Neuronal stem cell (in vitro differentiated cells): ENCODE data around the gene LY6G6C.

Experiments
- DNase-seq: peaks from one replicate; pipeline ENCODE4 v3.0.0-alpha.2; 2013; ENCODE audit warnings: low spot score
- H2AFZ ChIP-seq: one replicate; pipeline ENCODE4 v1.6.1; 2013; ENCODE audit warnings: mild to moderate bottlenecking, low read length, inconsistent platforms
- H2AK5ac ChIP-seq: 2 replicates; pipeline ENCODE4 v1.6.1; 2013; ENCODE audit warnings: low read depth, mild to moderate bottlenecking, inconsistent platforms, low read length, moderate library complexity, mixed read lengths
- H2BK120ac ChIP-seq: 2 replicates; pipeline ENCODE4 v1.6.1; 2013; ENCODE audit warnings: low read depth, mild to moderate bottlenecking, inconsistent platforms, low read length, moderate library complexity, mixed read lengths
- H2BK12ac ChIP-seq: one replicate; pipeline ENCODE4 v1.6.1; 2013; ENCODE audit warnings: low read length, inconsistent platforms
- H2BK15ac ChIP-seq: 2 replicates; pipeline ENCODE4 v1.6.1; 2013; ENCODE audit warnings: mild to moderate bottlenecking, low read length, inconsistent platforms, mixed read lengths
- H2BK5ac ChIP-seq: one replicate; pipeline ENCODE4 v1.6.1; 2013; ENCODE audit warnings: inconsistent platforms, mild to moderate bottlenecking, low read length, moderate library complexity
- H3K14ac ChIP-seq: one replicate; pipeline ENCODE4 v1.6.1; 2013; ENCODE audit warnings: low read length, inconsistent platforms
- H3K18ac ChIP-seq: 2 replicates; pipeline ENCODE4 v1.6.1; 2013; ENCODE audit warnings: low read length, inconsistent platforms
- H3K23ac ChIP-seq: 2 replicates; pipeline ENCODE4 v1.6.1; 2013; ENCODE audit warnings: low read depth, mild to moderate bottlenecking, mixed read lengths, low read length, inconsistent platforms; ENCODE audit not compliant: poor library complexity
- H3K27ac ChIP-seq: replicated peaks from 3 replicates; pipeline ENCODE4 v1.5.1; 2013; ENCODE audit warnings: low read length, inconsistent platforms
- H3K27me3 ChIP-seq, 3 experiments: 2 replicates each; pipeline ENCODE4 v1.6.1; 2013; ENCODE audit warnings: low read length in 3 of 3, mild to moderate bottlenecking in 2 of 3, inconsistent platforms in 1 of 3, low read depth in 1 of 3, mixed read lengths in 1 of 3, moderate library complexity in 1 of 3; ENCODE audit not compliant: control insufficient read depth in 3 of 3, insufficient read depth in 3 of 3
- H3K36me3 ChIP-seq, 2 donors: replicated peaks in 1 of 2; 2 replicates each; pipeline ENCODE4 v1.6.1; 2013; ENCODE audit warnings: low read length in 2 of 2; ENCODE audit not compliant: control insufficient read depth in 2 of 2, insufficient read depth in 2 of 2
- H3K4ac ChIP-seq: 2 replicates; pipeline ENCODE4 v1.6.1; 2013; ENCODE audit warnings: inconsistent platforms, mild to moderate bottlenecking, low read length, moderate library complexity
- H3K4me1 ChIP-seq, 2 donors: 1 replicate in 1 of 2; 2 replicates in 1 of 2; pipeline ENCODE4 v1.6.1; 2013; ENCODE audit warnings: low read length in 2 of 2, low read depth in 1 of 2; ENCODE audit not compliant: control insufficient read depth in 2 of 2, insufficient read depth in 1 of 2
- H3K4me2 ChIP-seq: one replicate; pipeline ENCODE4 v1.6.1; 2013; ENCODE audit warnings: mild to moderate bottlenecking, low read length, inconsistent platforms; ENCODE audit not compliant: insufficient read depth, poor library complexity, severe bottlenecking
- H3K4me3 ChIP-seq, 2 donors: 2 replicates each; pipeline ENCODE4 v1.5.1; 2013; ENCODE audit warnings: low read length in 2 of 2, mild to moderate bottlenecking in 2 of 2, inconsistent platforms in 1 of 2, moderate library complexity in 1 of 2
- H3K79me1 ChIP-seq: one replicate; pipeline ENCODE4 v1.6.1; 2013; ENCODE audit warnings: low read depth, mild to moderate bottlenecking, inconsistent platforms, low read length, moderate library complexity
- H3K9ac ChIP-seq: one replicate; pipeline ENCODE4 v1.6.1; 2013; ENCODE audit warnings: mild to moderate bottlenecking, low read depth, low read length, inconsistent platforms; ENCODE audit not compliant: poor library complexity
- H3K9me3 ChIP-seq, 2 donors: replicated peaks in 1 of 2; 2 replicates each; pipeline versions ENCODE3 to v1.6.1; 2013; ENCODE audit warnings: low read length in 2 of 2, mild to moderate bottlenecking in 2 of 2, inconsistent platforms in 1 of 2, low read depth in 1 of 2, mixed read lengths in 1 of 2, moderate library complexity in 1 of 2; ENCODE audit not compliant: control insufficient read depth in 2 of 2, insufficient read depth in 1 of 2
- H4K8ac ChIP-seq: one replicate; pipeline ENCODE4 v1.6.1; 2013; ENCODE audit warnings: low read depth, mild to moderate bottlenecking, inconsistent platforms, low read length, moderate library complexity
- H4K91ac ChIP-seq: one replicate; pipeline ENCODE4 v1.6.1; 2013; ENCODE audit warnings: low read length, low read depth, mild to moderate bottlenecking, inconsistent platforms; ENCODE audit not compliant: poor library complexity
- WGBS, 2 donors: extraction: QIAGEN DNeasy Blood & Tissue Kit; methylation state at CpG; one replicate each; pipeline ENCODE4 v1.1.7; 2013; ENCODE audit warnings: missing lambda C conversion rate in 2 of 2, mixed read lengths in 1 of 2; ENCODE audit not compliant: insufficient read length in 2 of 2, insufficient replicate concordance in 1 of 2; ENCODE audit errors: extremely low coverage in 2 of 2; 5-methylcytosine and 5-hydroxymethylcytosine counted together

Gene LY6G6C

DNA sequence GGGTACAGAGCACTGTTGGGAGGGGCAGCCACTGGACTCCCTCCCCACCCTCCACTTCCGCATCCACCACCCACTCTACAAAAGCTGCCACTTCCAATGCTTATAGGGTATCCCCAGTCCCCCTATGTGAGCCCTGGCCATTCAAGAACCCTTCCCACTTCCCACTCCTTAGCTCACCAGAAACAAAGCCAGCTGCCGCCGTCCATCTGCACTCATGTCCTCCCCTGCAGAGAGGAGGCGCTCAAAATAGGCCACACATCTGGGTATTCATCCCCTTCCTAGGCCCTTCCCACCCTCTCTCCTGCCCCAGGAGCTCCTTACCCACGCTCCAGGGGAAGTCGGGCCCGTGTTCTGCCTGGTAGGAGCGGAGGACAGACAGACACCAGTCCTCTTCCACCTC lies 34.2 kb downstream of the LY6G6C start:
- H2BK15ac ChIP-seq = no peak overlapping the region
- no peaks in the 10 kb centered on the region for H3K79me1 ChIP-seq
- H3K36me3 ChIP-seq = peaks cover 38 to 89% of the 10 kb centered on the region in 2 donors
- H3K27ac ChIP-seq = no peak overlapping the region
- no peak overlapping the region for H3K4me2 ChIP-seq
- H2AK5ac ChIP-seq = no peak overlapping the region
- H2BK120ac ChIP-seq = no peak overlapping the region
- no peak overlapping the region for H3K4ac ChIP-seq
- no peak overlapping the region for H3K23ac ChIP-seq
- no peak for DNase-seq
- no peaks in the 10 kb centered on the region for H3K9me3 ChIP-seq
- no peak overlapping the region for H3K18ac ChIP-seq
- H3K27me3 ChIP-seq = no peaks in the 10 kb centered on the region
- H3K14ac ChIP-seq = no peak overlapping the region
- H3K9ac ChIP-seq = no peak overlapping the region
- no peak overlapping the region for H4K91ac ChIP-seq
- no CpG with 5 or more reads among the region's 8 CpGs for WGBS, 2 donors
- H3K4me3 ChIP-seq = no peak overlapping the region
- H3K4me1 ChIP-seq = peaks cover 3 to 6% of the 10 kb centered on the region in 2 donors
- no peak overlapping the region for H4K8ac ChIP-seq
- no peak overlapping the region for H2BK5ac ChIP-seq
- no peak overlapping the region for H2BK12ac ChIP-seq
- H2AFZ ChIP-seq = no peak overlapping the region

DNA sequence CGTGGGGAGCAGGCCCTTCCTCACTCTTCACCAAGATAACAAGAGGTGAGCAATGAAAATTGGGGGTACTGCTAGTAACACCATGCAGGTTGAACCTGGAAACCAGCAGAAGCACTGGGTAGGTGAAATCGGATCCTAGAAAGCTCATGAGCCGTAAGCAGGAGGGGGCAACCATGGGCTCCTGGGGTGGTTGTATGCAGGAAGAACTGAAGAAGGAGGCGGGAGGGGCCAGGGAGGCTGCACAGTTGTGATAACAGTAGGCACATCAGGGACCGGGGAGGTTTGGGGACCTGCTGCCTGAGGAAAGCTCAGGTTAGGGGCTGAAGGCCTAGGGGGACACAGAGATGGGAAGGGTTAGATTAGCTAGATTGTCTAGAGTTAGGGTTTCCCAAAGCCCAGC lies 35.1 kb downstream of the LY6G6C start:
- no peak for DNase-seq
- Histone ChIP-seq H3K9me3 (no peaks in the 10 kb centered on the region), H3K27me3 (peaks cover 0 to 7% (median 5%) of the 10 kb centered on the region in 3 experiments), H3K18ac (no peak overlapping the region), H3K14ac (no peak overlapping the region), H2AK5ac (no peak overlapping the region), H3K9ac (no peak overlapping the region), H3K36me3 (peaks cover 35 to 85% of the 10 kb centered on the region in 2 donors), H4K8ac (no peak overlapping the region), H3K4me2 (no peak overlapping the region), H3K4me3 (no peak overlapping the region), H2BK15ac (no peak overlapping the region), H4K91ac (no peak overlapping the region), H3K27ac (no peak overlapping the region), H3K23ac (no peak overlapping the region), H2BK120ac (no peak overlapping the region), H2AFZ (no peak overlapping the region), H3K4ac (no peak overlapping the region), H2BK5ac (no peak overlapping the region), H3K4me1 (peaks cover 3 to 8% of the 10 kb centered on the region in 2 donors), H2BK12ac (no peak overlapping the region), H3K79me1 (no peaks in the 10 kb centered on the region)
- WGBS, 2 donors = no CpG with 5 or more reads among the region's 5 CpGs

DNA sequence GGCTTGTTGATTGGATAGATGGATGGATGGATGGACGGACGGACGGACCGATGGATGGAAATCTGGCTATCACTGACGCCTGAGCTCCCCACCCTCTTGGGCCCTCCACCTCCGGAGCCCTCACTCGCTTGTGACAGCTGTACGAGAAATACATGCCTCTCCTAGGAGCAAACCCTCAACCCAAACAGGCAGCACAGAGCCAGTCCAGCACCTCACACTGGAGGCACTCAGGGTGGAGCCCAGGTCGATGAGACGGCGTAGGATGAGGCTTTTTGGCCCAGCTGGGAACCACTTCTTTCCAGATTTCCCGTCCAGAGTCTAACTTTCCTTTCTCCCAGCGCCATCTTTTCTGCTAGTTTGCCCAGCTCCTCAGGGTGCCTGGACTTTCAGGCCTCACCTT lies 38.0 kb downstream of the LY6G6C start:
- H4K91ac ChIP-seq = no peak overlapping the region
- peaks cover 16 to 57% of the 10 kb centered on the region in 2 donors for H3K36me3 ChIP-seq
- H3K27ac ChIP-seq = no peak overlapping the region
- H2BK120ac ChIP-seq = no peak overlapping the region
- H3K14ac ChIP-seq = no peak overlapping the region
- WGBS, 2 donors = no CpG with 5 or more reads among the region's 13 CpGs
- H3K79me1 ChIP-seq = no peaks in the 10 kb centered on the region
- no peak overlapping the region for H2BK15ac ChIP-seq
- no peak overlapping the region for H4K8ac ChIP-seq
- peaks cover 0 to 16% (median 7%) of the 10 kb centered on the region in 3 experiments for H3K27me3 ChIP-seq
- H2AK5ac ChIP-seq = peak overlapping the region; percentile 65
- H3K23ac ChIP-seq = peak overlapping the region; percentile 61
- H3K9ac ChIP-seq = peak overlapping the region; percentile 22
- DNase-seq = no peak
- peaks cover 4 to 9% of the 10 kb centered on the region in 2 donors for H3K4me1 ChIP-seq
- H3K9me3 ChIP-seq = no peaks in the 10 kb centered on the region
- no peak overlapping the region for H3K4ac ChIP-seq
- H2AFZ ChIP-seq = no peak overlapping the region
- peak overlapping the region; percentile 18 for H3K18ac ChIP-seq
- no peak overlapping the region for H3K4me3 ChIP-seq
- H2BK12ac ChIP-seq = no peak overlapping the region
- no peak overlapping the region for H2BK5ac ChIP-seq
- peak overlapping the region; percentile 82 for H3K4me2 ChIP-seq

DNA sequence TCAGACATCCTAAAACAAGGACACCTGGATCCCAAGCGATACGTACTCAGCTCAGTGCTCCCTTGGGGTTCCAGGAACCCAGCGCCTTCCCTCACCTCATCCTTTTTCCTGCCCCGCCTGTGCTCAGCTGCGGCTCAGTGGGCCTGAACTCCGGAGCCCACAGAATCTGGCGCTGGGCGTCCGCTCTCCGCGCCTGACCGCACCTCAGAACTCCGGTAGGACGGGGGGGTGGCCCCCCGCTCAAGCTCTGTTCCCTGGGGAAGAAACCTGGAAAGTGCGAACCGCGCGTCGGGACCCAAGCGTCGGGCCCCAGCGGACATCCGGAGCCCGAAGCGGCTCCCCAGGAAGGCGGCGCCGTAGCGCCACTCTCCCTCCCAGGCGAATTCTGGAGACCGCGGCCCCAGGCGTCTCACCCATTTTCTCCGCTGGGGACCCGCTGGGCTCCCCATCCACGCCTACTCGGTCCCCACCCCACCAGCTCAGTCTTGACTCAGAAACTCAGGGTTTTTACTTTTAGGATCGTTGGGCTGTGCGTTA lies 40.3 kb downstream of the LY6G6C start:
- H2BK15ac ChIP-seq = peak overlapping the region; percentile 15
- peak overlapping the region; percentile 91 for H3K9ac ChIP-seq
- peak overlapping the region; percentile 87 for H3K4me2 ChIP-seq
- no peaks in the 10 kb centered on the region for H3K79me1 ChIP-seq
- peak overlapping the region in 1 of 2 donors; percentile 73 for H3K4me3 ChIP-seq
- H3K4me1 ChIP-seq = peaks cover 4 to 9% of the 10 kb centered on the region in 2 donors
- no peaks in the 10 kb centered on the region for H3K9me3 ChIP-seq
- no peak overlapping the region for H4K8ac ChIP-seq
- no peak overlapping the region for H3K4ac ChIP-seq
- H2BK5ac ChIP-seq = peak overlapping the region; percentile 63
- no peak overlapping the region for H3K23ac ChIP-seq
- no peak overlapping the region for H2AFZ ChIP-seq
- H2BK12ac ChIP-seq = no peak overlapping the region
- peaks cover 0 to 16% (median 7%) of the 10 kb centered on the region in 3 experiments for H3K27me3 ChIP-seq
- H4K91ac ChIP-seq = no peak overlapping the region
- peak overlapping the region; percentile 47 for H2AK5ac ChIP-seq
- no peak for DNase-seq
- H3K27ac ChIP-seq = no peak overlapping the region
- H2BK120ac ChIP-seq = no peak overlapping the region
- peak overlapping the region; percentile 44 for H3K14ac ChIP-seq
- peak overlapping the region; percentile 88 for H3K18ac ChIP-seq
- peaks cover 0 to 33% of the 10 kb centered on the region in 2 donors for H3K36me3 ChIP-seq
- no CpG with 5 or more reads among the region's 40 CpGs for WGBS, 2 donors
